OCI-LY7 (cell line): ENCODE measurements around the gene MYRIP.

Experiments
- EZH2phosphoT487 ChIP-seq: fragments of 200-600 bp; sonication (generic); IDR thresholded peaks from 2 replicates; pipeline ENCODE4 v1.6.1; 2018; ENCODE audit warnings: low read depth, borderline replicate concordance, mild to moderate bottlenecking, mixed run types, antibody characterized with exemption, low read length, moderate library complexity, mixed read lengths
- TF ChIP-seq, protein P1 (sequence below): fragments of 200-600 bp; sonication (generic); conservative IDR thresholded peaks from 2 replicates; pipeline ENCODE4 v1.5.1; 2014; ENCODE audit warnings: mild to moderate bottlenecking, antibody characterized with exemption, low read length, moderate library complexity, mixed read lengths

DNA sequence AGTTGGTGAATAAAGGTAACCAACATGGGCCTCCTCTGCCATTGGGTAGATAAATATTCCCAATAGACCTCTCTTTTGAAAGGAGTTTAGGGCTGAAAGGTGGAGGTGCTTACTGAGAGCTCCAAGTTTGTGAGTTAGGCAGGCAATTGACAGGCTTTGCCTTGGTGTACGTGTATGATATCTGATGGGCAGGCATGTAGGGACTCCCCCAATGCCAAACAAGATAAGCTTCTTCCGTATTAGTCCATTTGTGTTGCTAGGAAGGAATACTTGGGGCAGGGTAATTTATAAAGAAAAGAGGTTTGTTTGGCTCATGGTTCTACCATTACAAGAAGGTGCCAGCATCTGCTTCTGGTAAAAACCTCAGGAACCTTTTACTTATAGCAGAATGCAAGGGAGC is 339.4 kb downstream of the MYRIP start:
- TF ChIP-seq, protein P1, sequence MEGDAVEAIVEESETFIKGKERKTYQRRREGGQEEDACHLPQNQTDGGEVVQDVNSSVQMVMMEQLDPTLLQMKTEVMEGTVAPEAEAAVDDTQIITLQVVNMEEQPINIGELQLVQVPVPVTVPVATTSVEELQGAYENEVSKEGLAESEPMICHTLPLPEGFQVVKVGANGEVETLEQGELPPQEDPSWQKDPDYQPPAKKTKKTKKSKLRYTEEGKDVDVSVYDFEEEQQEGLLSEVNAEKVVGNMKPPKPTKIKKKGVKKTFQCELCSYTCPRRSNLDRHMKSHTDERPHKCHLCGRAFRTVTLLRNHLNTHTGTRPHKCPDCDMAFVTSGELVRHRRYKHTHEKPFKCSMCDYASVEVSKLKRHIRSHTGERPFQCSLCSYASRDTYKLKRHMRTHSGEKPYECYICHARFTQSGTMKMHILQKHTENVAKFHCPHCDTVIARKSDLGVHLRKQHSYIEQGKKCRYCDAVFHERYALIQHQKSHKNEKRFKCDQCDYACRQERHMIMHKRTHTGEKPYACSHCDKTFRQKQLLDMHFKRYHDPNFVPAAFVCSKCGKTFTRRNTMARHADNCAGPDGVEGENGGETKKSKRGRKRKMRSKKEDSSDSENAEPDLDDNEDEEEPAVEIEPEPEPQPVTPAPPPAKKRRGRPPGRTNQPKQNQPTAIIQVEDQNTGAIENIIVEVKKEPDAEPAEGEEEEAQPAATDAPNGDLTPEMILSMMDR, result no peak
- no peak for TF ChIP-seq EZH2phosphoT487
